GM21423 (cell line): ENCODE data around the gene CRMP1.

Experiments
- ATAC-seq: cut with Tn5 transposase; IDR thresholded peaks from one replicate; pipeline ENCODE4 v1.9.1; 2021; ENCODE audit warnings: mild to moderate bottlenecking, moderate library complexity; ENCODE audit not compliant: unreplicated experiment

CRMP1 gene

DNA sequence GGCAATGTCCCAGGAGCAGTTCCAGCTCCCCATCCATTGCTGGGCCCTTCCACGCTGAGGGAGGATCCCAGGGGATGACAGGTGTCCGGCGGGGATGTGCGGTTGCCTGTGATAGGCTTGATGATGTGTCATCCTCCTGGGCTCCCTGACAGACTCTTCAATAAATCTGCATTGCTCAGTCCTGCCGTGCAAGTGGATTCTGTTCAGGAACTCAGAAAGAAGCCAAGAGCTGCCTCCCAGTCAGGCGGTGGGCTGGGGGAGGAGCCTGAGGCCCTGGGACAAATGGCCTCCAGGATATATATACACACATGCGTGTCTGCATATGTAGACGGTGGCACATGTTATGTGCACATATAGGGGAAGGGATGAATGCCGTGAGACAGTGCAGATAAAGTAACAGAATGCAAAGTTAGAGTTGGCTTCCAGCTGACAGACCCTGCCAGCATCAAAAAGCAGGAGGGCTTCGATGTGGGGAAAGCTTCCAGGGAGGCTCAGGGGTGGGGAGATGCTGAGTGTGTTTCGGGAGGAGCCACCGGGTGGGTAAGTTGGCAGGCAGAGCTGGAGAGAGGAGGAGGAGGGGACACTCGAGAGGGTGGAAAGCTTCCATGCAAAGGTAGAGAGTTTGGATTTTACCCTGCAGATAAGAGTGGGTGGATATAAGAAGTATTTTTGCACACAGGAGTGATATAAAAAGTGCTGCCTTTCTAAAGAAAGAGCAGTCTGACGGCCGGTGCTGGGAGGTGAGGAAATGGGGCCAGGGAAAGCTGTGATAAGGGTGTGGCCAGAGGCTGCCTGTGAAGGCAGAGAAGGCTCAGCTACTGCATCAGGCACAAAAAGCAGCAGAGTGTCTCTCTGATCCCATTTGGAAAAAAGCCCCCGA lies 28.5 kb upstream of the CRMP1 start:
- no peak for ATAC-seq

DNA sequence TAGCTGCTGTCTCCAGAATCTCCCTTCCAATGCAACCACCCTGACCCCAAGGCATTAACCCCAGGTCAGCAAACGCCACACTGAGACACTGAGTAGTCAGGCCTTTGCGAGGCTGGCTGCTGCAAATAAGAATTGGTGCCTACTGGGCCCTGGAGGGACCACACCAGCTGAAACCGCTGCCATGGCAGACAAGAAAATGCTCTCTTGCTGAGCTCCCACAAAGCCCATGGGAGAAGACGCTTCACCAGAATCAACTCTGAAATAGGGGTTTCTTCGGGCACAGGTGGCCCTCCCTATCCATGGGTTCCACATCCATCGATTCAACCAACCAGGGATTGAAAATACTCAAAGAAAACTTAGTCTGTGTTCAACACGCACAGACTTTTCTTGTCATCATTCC lies 26.7 kb upstream of the CRMP1 start:
- no peak for ATAC-seq

DNA sequence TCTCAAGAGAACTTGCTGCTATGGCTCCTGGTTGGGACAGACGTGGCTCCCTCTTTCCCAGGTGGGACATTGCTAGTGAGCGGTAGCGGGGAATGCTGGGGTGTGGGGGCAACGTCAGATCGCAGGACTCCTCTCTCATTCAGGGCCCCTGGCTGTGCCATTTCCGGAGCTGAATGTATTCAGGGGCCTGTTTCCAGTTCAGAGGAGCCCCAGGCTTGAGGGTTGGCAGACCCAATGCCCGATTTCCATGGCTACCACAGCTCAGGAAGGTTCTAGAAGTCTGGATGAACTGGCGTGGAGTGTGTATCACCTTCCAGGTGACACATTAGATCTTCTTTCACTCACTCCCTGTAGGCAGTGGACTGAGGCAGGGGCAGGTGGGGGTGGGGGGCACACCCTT lies 26.2 kb upstream of the CRMP1 start:
- ATAC-seq: no peak

DNA sequence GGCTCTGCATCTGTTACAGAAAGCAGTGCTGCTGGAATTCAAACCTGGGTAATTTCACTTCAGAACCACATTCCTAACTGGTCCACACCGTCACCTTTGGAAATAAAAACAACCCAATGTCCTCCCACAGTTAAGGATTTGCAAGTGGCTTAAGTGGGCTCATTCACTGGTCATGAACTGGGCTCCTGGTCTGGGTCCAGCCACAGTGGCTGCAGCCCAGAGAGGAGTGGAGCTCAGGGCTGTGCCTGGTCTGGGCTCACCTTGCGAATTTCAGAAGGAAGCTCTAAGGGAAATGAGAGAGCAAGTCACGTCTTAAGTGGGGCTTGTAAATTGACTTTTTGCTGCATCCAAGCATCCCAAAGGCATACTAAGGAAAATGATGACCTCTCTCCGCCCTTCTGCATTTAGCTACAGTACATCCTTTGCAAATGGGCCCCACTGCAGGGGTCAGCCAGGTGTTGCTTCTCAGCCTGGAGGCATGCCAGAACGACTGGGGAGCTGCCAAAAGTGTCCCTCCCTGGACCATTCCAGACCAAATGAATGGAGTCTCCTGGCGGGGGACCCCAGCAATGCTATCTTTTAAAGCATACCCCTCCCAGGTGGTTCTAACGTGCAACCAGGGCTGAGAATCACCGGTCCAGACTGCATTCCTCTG lies 25.6 kb upstream of the CRMP1 start:
- no peak for ATAC-seq

DNA sequence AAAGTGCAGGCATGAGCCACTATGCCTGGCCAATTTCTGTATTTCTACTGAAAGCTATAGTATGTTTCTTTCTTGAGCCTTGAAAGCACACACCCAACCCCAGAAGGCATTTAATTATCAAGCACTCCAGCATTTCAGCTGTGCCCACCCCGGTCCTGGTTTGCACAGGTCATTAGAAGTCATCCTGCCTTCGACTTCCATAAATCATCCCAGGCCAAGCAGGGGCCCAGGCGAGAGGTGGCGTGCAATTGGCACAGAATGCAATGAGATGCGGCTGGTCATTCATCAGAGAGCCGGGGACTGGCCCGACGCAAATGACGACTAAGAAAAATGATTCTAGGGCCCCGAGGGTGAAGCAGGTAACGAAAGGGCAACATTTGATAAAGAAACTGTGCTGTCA lies 24.8 kb upstream of the CRMP1 start:
- ATAC-seq: no peak

DNA sequence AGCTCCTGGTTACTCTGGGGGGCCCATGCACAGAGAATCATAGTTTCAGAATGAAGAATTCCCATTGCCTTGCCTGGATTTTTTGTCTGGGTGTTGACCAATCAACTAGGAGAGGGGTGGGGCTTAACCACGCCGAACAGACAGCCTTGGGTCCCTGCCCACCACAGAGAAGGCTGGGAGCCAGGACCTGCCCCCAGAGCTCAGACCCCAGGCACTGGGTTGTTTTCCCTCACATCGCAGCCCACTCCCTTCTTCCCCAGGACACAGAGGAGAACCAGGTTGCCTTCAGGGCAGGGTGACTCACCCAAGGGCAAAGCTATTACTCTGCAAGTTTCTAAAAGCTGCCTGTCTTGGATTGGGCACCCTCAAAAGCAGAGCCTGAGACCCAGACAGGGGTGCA lies 23.3 kb upstream of the CRMP1 start:
- no peak for ATAC-seq

DNA sequence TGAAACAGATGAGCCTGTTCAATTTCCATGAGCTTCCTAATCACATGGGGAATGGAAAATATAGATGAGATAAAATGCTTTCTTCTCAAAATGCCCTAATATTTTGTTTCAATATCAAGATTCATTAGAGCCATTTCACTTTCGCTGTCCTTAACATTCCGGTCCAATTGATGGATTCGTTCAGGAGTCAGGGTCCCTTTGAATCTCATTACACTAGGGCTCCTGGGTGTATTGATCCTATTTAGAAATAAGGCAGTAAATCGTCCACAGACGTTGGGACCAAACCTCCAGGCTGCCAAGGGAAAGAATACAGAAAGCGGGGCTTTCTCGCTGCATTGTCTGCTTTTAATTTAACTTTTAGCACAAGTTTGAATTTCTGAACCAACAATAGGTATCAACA lies 20.6 kb upstream of the CRMP1 start:
- ATAC-seq: no peak

DNA sequence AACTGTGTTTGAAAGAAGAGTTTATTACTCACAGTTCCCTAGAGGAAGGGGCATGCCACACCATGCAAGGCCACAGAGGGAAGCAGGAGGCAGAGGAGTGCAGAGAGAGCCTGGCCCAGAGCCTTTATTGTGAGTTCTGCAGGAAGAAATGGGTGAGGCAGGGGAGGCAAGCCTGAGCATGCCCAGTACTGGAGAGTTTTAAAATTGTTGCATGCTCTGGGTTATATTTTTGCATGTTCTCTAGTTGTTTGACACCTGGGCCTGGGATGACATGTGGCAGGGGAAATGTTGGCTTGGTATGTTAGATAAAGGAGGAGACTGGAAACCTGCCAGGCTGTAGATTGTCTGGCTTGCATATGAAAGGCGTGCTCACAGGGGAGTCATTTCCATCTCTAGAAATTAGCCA lies 19.7 kb upstream of the CRMP1 start:
- no peak for ATAC-seq

DNA sequence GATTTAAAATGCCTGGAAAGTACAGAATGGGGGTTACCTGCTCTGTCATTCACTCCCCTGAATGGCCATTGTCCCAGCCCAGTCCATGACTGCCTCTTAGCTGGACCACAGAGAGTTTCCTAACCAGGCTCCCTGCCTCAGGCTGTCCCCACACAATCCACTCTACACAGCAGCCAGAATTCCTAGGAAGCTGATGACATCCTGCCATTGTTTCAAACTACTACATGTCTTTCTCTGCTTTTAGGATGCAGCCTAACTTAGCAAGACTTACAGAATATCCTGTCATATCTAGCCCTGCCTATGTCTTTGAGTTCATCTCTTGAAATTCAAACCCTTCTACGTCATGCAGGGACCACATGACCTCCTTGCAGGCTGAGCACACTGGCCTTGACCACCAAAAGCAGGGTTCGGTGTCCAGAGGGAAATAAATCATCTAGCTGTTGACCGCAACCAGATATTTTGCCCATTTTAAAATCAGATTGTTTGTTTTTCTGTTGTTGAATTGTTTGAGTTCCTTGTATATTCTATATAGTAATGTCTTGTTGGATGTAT lies 16.1 kb upstream of the CRMP1 start:
- no peak for ATAC-seq

DNA sequence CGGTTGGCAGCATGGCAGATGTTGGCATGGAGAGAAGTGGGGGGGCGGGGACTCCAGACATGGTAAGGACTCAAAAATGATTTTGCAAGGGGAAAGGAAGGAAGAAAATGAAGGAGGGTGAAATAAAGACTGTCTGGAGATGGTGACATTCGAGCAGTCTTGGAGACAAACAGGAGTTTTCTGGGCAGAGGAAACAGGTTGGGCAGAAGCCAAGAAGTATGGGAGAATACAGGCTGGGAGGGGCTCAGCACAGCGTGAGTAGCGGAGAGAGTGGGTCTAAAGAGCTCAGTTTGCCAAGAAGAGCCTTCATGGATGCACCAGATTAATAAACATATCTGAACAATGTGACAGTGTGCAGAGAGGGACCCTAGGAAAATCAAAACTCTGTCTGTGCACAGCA lies 13.3 kb upstream of the CRMP1 start:
- ATAC-seq: no peak

DNA sequence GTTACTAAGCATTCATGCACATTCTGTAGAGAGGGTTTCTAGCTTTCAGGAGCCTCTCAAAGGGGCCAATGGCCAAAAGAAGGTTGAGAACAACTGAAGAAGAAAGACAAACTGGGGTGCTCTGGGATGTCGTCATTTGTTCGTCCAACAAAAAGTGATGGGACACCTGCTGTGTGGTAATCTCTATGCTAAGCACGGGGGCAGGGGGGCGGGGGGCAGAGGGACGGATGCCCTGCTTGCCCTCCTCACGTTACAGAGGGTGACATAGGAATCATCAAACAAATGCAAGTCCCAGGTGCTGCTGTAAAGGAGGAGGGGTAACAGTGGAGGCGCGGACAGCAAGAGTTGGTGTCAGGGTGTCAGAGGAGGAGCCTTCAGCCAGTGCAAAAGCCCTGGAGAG lies 12.8 kb upstream of the CRMP1 start:
- ATAC-seq: no peak

DNA sequence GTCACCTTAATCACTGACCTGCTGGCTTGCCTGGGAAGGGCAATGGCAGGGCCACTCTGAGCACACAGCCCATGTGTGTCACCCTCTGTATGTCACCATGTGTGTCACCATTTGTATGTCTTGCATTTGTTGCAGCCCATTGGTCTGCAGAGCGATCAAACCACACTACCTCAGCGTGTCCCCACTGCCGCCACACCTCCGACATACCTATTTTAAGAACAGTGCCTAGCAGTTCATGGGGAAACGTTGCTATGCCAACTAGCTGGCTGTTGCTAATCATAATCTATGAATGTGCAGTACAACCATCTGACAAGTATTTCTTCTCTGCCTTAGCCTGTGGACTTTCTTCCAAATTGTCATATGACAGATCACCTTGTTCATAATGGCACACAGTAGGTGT lies 8.0 kb upstream of the CRMP1 start:
- ATAC-seq: no peak

DNA sequence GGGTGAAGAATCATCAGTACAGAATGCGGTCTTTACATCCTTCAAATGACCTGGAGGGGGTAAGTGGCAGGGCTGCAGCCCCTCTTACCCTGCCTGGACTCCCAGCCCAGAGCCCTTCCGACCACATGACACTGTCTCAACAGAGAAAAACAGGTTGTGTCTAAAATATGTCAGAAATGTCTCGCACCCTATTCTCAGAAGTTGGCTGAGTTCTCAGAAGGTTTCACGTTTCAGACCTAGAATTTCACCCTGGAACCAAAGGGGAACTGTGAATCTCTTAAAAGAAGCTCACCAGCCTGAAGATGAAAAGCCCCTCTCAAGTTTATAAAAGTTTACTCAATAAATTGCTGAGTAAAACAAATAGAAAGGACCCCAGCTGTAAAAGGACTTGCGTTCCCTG lies 7.0 kb upstream of the CRMP1 start:
- no peak for ATAC-seq

DNA sequence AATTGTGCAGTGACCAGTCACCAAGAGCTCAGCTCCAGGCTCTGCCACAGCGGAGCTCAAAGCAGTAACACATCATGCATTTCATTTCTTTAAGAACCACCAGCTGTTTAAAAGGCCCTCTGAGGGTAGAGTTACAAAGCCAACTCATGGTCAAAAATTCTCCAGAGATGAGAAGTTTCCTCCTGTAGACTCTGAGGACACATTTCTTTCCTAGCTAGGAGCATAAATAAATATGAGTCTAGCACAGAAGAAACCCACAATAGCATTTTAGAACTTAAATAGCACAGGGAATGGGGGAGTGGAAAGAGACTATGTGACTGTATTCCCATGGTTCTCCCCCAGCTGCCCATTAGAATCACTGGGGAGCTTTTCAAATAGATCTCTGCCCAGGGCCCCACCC lies 6.5 kb upstream of the CRMP1 start:
- no peak for ATAC-seq

DNA sequence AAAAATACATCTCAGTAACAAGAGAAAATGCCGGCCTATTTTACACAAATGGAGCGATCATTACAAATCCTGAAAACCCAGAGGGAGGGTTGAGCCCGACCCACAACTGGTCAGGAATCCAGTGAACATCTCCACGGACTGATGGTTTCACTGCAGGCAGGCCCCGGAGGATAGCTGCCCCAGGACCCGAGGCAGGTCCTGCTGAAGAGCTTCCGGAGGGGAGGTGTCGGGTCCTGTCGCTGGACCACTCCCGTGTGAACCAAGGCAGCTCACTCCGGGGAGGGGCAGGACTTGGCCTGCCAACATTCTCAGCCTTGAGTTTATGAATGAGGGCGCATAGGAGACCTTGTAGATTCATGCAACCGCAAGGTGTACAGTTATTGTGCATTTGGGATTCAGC lies 4.8 kb upstream of the CRMP1 start:
- no peak for ATAC-seq

DNA sequence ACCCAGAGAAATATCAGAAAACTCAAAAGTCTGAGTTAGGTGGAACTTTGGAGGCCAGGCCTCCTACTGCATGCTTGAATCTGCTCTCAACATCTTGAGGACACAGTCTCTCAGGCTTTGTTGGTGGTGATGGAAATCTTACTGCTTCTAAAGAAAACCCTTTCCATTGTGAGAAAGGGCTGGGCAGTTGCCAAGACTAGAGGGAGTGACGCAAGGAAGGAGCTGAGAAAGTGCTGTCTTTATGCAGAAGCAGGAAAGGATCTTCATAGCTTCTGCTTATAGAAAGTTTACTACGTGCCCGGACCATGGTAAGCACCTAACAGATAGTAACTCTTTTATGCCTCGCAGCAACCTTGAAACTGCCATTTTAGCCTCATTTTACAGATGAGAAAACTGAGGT lies 2.4 kb upstream of the CRMP1 start:
- no peak for ATAC-seq

DNA sequence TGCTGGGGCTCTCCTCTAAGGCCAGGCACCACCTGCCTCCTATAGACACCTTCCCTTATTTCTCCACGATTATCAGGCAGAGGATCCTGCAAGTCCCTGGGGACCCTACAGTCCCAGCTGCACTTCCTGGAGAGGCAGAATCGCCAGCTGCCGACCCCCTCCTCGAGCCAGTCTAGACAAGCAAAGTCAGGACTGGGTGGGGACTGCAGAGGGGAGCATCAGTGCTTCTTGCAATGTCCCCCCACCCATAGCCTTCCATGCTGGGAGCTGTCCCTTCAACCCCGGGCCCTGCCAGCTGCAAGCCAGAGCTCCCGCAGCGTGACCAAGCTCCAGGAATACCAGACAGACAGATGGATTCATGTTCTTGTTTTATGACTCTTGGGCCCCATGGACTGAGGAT lies 1.4 kb upstream of the CRMP1 start:
- no peak for ATAC-seq

DNA sequence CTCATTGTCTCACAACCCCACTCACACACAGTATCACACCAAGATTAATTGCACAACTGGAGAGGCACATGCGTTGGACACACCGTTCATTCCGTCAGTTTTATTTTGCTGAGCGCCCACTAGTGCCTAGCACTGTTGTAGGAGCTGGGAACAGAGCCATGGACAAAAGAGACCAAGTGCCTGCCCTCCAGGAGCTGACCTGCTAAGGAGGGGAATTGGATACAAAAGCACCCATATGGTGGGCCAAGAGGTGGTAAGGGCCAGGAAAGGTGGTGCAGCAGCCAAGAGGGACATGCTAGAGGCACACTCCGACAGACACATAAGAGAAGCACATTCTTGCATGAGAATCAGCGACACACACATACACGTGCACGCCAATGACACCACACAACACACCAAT lies 705 bp upstream of the CRMP1 start:
- no peak for ATAC-seq

DNA sequence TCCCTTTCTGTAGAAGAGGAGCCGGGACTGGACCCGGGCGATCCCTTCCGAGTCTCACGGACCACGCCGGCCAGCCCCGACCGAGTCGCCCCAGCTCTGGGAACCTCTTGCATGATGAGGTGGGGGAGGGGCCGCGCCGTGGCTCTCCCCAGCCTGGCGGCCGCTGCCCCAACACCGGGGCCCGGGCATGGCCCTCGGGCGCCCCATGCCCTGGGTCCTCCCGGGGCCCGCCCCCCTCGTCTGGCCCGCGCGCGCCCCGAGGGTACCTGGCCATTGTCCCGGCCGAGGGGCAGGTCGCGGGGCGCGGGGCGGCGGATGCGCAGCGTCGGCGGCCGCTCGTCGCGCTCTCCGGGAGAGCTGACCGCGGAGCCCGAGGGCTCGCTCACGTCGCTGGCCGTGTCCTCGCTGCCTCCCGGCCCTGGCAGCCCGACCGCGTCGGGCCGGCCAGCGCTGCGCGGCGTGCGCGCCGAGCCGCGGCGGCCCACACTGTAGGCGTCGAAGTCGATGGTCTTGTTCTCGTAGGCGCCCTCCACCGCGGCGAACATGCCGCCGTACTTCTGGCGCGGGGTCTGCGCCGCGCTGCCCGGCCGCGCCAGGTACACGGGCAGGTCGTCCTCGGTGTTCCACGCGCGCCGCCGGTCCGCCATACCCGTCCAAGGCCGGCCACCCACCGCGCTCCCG lies 423 bp downstream of the CRMP1 start:
- no peak for ATAC-seq

DNA sequence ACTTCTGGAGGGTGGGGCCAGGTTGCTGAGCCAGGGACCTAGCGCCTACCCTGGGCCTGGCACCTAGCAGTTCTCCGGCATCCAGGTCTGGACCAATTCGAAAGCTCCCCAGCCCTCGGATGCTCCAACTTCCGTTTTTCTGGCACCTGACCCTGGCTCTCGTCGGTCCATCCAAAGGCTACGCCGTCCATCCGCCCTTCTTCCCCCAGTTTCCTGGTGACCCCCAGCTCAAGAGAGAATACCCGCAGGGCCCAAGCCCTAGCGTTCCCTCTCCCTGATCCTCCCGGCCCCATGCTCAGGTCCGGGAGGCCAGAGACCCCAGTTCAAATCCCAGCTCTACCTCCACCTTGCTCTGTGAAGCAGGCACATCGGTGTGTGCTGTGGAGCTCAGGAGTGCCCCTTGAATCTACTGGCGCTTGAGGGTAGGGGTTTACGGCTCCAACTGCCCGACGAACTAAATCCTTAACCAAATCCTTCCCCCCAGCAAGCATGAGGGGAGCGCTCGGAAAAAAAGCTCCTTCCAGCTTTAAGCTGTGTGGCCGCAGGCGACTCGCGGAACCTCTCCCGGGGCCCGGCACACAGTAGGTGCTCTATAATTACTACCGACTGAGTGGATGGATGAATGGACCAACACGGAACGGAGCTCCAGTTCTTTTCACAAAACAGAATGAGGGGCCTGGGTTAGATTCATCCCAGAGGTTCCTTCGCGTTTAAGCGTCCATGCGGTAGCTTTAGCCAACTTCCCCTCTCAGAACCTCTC lies 1.1 kb downstream of the CRMP1 start:
- ATAC-seq: no peak
